HL-60/S4 treated with retinoic acid at 250 ng/mL for 4 days and 3 days (cell line): ENCODE data around the gene HSD17B8.
"Not testable (repeated sequence)": the region's sequence is repeated elsewhere in the genome, so short reads cannot be mapped to it uniquely, and the experiment has no call there.

Experiments
- in situ Hi-C: fragments of 300-500 bp; cut with MboI; formaldehyde crosslinking; loops from 2 replicates; pipeline ENCODE4 v1.7.0; 2022; ENCODE audit warnings: low sequenced_read_pairs

HSD17B8 gene

DNA sequence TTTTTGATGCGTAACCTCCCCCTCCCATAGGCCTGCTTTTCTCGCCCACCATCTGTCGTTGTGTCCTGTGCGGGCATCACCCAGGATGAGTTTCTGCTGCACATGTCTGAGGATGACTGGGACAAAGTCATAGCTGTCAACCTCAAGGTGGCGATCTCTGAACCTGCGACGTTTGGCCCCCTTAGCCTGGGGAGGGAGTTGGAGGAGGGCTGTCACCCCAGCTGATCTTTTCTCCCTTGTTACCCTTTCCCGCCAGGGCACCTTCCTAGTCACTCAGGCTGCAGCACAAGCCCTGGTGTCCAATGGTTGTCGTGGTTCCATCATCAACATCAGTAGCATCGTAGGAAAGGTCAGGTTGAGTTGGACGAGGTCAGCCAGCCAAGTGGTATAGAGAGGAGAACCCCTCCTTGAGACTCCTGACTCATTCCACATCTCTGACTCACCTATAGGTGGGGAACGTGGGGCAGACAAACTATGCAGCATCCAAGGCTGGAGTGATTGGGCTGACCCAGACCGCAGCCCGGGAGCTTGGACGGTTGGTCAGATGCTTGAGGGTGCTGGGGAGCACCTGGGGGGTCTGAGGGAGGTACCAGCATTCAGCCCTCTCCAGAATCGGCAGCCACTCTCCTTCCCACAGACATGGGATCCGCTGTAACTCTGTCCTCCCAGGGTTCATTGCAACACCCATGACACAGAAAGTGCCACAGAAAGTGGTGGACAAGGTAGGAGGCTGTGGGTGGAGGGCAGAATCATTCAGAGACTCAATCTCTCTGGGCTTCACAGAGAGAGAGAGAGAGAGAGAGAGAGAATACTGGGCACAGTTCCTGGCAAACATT is 954 bp downstream of the HSD17B8 start:
- in situ Hi-C loops: no loop called here

DNA sequence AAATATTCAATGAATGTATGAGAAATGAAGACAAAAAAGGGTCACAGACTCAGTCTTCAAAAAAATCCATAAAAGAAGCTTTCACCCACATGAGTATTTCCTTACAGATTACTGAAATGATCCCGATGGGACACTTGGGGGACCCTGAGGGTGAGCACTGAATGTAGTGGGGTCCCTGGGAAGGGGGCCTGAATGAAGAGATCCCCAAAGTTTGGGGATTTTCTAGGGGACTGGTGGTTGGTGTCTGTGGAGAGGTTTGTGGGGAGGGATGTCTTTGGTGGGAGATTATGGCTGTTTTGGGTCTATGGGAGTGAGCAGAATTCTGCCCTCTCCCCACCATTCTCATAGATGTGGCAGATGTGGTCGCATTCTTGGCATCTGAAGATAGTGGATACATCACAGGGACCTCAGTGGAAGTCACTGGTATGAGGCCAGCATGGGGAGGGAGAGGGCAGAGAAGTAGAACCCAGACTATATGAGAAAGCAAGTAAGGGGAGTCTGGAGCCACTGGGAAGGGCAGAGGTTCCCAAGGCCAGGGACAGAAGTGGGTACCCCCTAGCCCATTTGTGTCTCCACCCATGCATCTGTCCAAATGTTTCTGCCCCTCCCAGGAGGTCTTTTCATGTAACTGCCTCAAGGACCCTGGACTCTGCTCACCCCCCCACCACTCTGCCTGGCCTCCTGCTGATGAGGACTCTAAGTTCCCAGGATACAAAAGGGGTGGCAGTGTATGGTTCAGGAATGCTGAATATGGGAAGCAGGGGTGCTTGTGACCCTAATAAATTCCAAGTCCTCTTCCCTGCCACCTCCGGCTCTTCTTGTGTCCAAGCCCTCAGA is 1.8 kb downstream of the HSD17B8 start:
- in situ Hi-C loops: no loop called here

DNA sequence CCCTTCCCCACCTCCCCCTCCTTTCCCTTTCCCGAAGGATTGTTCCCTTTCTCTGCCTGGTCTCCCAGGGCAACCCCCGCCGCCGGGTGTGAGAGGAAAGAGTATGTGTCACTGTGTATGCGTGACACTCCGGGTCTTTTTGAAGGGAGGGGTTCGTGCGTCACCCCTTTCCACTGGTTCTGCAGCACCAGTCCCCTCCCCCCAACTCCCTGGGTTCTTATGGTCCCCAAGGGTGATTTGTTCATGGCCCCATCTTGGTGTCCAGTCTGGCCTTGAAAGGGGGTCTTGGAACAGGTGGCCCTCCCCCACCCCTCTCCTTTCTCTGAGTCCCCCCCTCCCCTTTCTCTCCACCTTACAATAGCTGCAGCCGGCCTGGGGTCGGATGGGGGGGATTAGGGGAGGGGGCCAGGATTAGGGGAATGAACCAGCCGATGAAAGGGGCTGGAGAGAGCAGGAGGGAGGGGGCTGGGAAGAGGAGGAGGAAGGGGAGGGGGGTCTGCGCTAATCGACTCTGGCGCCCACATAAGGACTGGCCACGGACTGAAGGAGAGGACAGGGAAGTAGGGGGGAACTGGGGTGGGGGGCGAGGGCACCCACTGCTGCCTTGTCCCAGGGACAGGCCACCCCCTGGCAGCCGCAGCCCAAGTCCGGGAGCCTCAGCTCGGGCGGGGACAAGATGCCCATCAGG is 2.6 kb downstream of the HSD17B8 start:
- in situ Hi-C loops: no loop called here

DNA sequence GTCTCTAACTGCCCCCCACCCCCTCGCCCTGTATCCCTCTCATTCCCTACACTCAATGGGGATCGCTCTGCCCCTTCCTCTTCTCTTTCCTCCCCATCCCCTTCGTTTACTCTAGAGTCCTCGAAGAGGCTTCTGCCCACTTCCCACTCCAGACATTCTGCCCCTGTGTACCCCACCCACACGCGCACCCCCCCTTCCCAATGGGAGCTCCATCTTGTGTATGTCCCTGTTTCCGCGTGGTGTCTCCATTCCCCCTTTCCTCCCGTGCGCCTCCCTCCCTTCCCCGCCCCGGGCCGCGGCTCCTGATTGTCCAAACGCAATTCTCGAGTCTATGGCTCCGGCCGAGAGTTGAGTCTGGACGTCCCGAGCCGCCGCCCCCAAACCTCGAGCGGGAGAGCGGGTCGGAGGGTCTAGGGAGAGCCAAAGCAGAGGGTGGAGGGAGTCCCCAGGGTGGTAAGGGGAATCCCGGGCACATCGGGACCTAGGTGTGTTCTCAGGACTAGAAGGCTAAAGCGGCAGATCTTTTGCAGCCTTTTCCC is 3.2 kb downstream of the HSD17B8 start:
- in situ Hi-C loops: no loop called here

DNA sequence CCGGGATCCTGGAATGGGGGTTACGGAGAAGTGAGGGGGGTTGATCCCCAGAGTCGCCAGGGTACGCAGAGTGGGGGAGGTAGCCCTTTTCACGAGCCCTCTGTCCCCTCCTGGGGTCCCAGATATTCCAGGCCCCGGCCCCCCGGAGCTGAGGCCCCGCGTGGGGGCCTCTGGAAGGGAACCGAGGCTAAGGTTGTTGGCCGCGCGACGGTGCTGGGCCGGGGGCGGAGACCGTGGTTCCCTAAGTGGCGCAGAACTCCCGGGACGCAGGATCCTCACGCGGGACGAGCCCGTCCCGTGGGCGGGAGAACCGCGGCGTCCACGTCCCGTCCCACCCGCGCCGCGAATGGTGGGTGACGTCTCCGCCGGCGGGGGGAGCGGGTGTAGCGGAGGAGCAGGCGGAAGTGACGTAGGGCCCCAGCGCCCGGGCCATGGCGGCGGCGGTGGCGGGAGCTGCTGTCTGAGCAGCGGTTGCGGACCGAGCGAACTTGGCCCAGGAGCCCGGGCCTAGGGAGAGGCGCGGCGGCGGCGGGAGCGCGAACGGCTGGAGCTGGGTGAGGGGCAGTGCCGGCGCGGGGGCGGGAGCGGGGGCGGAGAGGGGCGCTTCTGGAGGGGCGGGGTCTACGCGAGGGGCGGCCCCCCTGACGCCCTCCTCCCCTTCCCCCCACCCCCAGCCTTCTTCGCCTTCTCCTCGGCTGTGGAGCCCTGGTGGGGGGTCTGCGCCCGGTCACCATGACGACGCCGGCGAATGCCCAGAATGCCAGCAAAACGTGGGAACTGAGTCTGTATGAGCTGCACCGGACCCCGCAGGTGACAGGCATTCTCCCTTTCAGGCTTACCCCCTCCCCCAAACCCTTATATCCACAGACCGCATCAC is 3.9 kb downstream of the HSD17B8 start, which contains the start of gene RING1:
RING1 (plus strand) TSS at position 410 of the 877 bp plus-strand sequence; CDS start at position 733, 323 bp downstream.
- in situ Hi-C loops: no loop called here

DNA sequence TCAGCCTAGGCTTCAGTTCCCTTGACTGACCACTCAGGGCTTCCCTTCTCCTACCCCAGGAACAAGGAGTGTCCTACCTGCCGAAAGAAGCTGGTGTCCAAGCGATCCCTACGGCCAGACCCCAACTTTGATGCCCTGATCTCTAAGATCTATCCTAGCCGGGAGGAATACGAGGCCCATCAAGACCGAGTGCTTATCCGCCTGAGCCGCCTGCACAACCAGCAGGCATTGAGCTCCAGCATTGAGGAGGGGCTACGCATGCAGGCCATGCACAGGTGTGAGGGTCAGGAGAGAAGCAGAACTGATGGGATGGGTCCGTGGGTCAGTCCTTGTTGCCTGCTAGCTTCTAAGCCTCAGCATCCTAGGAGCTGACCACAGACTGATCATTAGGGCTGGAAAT is 5.4 kb downstream of the HSD17B8 start:
- in situ Hi-C loops: no loop called here

DNA sequence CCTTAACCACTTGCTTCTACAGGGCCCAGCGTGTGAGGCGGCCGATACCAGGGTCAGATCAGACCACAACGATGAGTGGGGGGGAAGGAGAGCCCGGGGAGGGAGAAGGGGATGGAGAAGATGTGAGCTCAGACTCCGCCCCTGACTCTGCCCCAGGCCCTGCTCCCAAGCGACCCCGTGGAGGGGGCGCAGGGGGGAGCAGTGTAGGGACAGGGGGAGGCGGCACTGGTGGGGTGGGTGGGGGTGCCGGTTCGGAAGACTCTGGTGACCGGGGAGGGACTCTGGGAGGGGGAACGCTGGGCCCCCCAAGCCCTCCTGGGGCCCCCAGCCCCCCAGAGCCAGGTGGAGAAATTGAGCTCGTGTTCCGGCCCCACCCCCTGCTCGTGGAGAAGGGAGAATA is 6.7 kb downstream of the HSD17B8 start:
- in situ Hi-C loops: no loop called here

DNA sequence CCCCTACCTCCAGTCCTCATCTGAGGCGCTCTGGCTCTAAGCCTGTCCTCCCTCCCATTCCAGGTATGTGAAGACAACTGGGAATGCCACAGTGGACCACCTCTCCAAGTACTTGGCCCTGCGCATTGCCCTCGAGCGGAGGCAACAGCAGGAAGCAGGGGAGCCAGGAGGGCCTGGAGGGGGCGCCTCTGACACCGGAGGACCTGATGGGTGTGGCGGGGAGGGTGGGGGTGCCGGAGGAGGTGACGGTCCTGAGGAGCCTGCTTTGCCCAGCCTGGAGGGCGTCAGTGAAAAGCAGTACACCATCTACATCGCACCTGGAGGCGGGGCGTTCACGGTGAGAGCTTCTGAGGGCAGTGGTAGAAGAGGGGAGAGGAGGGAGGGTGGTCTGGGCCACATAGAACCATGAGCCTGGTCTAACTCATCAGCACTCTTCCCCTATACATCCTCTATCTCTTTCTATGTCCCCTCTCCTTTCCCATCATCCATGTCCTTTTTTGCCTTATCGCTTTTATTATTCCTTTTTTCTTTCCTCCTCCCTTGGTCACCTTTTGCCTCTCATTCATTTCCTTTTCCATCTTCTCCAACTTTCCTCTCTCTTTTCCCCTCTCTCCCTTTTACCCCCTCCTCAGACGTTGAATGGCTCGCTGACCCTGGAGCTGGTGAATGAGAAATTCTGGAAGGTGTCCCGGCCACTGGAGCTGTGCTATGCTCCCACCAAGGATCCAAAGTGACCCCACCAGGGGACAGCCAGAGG is 7.4 kb downstream of the HSD17B8 start:
- in situ Hi-C loops: no loop called here

DNA sequence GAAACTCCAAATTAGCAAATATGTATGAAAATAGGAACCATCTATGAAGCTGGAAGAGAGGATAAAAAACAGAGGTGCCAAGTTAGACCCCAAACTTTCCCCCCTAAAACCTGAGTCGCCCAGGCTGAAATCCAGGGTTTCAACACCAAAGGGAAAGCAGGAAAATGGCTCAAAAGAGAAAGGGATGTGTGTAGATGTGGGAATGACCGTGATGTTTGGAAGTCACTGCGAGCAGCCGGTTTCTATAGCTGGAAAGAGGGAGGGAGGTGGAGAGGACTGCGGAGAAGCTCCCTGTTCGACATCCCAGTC is 8.4 kb downstream of the HSD17B8 start:
- in situ Hi-C loops: no loop called here

DNA sequence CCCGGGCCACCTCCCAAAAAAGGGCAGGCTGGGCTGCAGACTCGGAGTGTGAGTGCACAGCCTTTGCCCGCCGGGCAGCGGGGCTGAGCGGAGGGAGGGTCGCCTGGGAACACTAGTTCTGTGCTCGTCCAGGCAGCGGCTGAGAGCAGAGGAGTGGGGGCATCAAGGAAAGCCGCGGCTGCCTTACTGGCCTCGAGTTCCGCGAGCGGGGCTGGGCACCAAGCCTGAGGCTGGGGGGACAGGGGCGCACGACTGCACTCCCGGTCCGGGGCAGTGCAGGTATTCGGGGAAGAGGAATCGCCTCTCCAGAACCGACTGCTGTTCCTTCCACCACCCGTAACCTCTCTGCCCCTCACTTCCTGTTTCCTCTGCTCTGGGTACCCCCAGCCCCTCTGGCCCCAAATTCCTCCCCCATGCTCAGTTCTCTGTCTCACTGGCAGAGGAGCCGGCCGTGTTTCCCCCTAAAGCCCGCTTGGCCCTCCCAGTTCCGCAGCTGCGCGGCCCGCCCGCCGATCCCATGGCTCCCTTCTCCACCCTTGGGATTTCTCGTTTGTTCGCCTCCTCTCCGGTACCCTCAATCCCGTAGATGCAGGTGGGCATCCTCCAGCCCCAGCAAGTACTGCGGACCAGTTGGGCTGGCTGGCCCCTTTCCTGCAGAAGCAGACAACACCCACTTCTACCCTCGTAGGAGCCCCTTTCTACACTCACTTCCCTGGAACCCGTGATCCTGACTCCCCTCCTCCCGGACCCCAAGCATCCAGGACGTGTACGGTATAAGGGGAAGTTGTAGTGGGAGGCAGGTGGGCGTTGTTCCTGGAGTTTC is 8.9 kb downstream of the HSD17B8 start:
- in situ Hi-C loops: no loop called here

DNA sequence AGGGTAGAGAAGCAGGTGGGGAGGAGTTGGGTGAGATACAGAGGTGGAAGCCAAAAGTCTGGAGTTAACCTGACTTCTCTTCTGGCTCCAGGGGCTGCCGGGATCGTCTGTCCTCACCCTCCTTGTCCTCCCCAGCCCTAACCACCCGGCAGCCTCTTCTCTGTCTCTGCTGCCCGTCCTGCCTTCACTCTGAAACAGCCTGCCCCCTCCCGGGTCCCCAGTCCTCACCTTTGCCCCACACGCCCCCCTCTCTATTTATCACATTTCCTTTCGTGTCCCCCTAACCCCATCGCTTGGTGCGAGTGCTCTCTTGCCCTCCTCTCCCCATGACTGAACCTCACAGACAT is 9.5 kb downstream of the HSD17B8 start:
- in situ Hi-C loops: no loop called here

DNA sequence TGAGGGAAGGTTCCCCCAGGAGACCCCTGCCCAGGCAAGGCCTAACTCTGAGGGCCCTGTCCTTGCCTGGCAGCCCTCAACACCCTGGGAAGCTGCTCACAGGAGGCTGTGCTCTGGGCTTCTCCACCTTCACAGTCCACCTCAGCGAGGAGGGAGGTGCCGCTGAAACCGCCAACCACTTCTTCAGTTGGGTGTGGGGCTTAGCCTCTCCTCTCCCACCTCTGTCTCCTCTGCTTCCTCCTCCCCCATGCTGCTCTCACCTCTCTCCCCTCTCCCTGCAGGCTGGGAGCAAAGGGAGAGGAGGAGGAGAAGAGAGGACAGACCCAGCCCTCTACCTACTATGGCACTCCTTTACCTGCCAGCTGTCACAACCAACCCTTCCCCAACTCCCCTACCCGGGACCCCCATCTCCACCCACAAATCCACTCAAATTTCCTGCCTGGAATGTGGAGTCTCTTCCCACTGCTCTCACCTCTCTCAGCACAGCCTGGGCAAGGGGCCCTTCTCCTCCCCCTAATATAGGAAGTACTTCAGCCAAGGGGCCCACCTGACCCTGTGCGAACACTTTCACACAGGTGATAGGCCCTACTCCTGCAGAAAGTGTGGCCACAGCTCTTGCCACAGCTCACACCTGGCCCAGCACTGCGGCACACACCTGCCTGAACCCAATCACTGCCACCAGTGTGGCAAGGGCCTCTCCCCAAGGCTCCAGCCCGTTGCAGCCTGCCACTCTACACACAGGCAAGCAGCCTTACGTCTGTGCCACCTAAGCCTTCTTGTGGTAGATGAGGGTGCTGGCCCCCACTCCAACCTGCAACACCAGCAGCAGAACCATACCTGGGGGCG is 11.0 kb downstream of the HSD17B8 start:
- in situ Hi-C loops: no loop called here

DNA sequence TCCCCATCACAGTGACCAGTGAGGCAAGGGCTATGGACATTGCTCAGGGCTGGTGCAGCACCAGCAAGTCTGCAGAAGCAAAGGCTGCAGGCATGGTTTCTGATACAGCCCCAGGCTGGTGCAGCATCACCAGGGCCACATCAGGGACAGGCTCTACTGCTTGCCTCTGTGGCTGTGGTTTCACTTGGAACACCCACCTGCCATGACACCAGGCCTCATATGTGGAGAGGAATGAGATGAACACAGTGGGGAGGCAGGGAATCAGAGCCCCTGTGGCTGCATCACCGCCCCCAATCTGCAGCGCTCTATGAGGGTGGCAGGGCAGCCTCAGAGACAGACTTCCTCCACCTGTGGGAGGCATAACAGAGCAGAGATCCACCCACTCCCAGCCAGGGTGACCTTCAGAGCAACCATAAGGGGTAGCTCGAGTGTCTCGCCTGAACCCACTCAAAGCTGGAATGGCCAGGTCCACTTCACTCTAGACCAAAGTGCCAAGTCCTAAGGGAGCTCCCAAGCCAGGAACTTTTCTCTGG is 11.7 kb downstream of the HSD17B8 start:
- in situ Hi-C loops: no loop called here

DNA sequence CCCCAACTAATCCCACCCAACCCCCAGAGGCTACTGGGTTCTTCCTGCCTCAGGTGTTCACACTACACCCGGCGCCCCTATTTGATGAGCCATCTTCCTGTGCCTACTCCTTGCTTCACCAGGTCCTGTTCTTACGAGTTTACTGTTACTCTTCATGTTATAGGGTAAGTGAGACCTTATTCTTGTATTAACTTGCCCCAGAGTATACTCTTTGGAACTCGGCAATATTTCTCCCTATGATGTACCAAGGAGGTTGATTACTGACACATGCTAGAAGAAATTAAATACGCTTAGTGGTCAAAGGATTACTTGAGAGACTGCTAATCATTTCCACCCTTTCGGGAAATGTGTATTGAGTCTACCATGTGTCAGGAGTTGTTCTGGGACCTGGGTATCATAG is 12.8 kb downstream of the HSD17B8 start:
- in situ Hi-C loops: no loop called here

DNA sequence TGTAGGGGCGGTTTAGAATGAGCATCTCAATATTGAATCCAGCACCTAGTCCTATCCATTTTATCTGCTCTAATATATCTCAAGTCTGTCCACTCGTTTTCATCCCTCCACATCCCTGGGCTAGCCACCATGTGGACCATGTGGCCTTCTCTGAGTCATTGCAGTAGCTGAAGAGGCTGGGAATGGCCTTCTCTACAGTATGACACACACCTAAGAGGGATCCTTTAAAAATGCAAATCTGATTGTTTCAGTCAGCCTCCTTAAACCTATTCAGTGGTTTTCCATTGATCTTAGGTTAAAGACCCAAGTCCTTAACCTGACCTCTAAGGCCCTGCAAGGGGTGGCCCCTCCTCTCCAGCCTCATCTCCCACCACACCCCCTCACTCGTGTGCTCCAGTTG is 13.2 kb downstream of the HSD17B8 start:
- in situ Hi-C loops: no loop called here

DNA sequence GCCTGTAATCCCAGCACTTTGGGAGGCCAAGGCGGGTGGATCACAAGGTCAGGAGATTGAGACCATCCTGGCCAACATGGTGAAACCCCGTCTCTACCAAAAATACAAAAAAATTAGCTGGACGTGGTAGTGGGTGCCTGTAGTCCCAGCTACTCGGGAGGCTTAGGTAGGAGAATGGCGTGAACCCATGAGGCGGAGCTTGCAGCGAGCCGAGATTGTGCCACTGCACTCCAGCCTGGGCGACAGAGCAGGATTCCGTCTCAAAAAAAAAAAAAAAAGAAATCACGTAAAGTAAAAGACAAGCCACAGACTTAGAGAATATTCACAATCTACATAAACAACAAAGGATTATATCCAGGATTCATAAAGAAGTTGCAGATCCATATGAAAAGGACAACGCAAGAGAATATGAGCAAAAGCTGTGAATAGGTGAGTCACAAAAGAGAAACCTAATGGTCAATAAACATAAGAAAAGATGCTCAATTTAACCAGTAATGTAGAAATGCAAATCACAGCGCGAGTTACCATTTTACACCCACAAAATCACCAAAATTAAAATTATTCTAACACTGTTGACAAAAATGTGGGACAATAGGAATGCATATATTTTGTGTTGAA is 22.2 kb downstream of the HSD17B8 start:
- in situ Hi-C loops: not testable (repeated sequence)

DNA sequence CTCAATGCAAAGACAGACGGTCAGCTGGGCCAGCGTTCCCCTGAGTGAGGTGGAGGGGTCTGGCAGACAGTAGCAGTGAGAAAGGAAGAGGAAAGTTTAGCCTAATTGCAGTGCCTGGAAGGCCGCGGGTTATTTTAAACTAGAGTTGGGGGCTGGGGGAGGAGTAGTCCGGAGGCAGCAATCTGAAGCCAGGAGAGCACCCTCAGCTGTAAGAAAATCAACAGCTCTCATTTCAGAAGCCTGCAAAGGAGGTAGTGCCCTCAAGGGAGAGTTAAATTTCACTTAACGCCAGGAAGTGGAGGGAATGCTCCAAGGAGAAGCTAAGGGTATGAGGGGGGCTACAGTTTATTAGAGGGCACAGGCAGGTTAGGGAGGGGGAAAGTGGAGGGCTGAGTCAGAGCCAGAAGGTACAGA is 30.8 kb downstream of the HSD17B8 start:
- in situ Hi-C loops: no loop called here
